Stimulated activated CD8-positive, alpha-beta memory T cell treated with anti-CD3 and anti-CD28 coated beads, Interleukin-7, amount 100 ng/mL, for 24 hours (primary cell): ENCODE measurements around the gene PTPRCAP.

Experiments
- DNase-seq: peaks from one replicate; pipeline ENCODE4 v3.0.0-alpha.2; 2020; ENCODE audit warnings: low read depth

Gene PTPRCAP

GRCh38 chr11:67465189-67465510, 27.7 kb upstream of the PTPRCAP start:
- DNase-seq: no peak

- DNase-seq: peak; percentile 78
Measured at GRCh38 chr11:67464411-67465188, 27.1 kb upstream of the PTPRCAP start.

- DNase-seq: no peak
Measured at GRCh38 chr11:67463680-67464410, 26.4 kb upstream of the PTPRCAP start.

- no peak for DNase-seq
Measured at GRCh38 chr11:67463186-67463585, 25.7 kb upstream of the PTPRCAP start.

GRCh38 chr11:67458266-67458665, 20.8 kb upstream of the PTPRCAP start:
- DNase-seq: no peak

GRCh38 chr11:67457453-67457852, 20.0 kb upstream of the PTPRCAP start:
- DNase-seq: no peak

GRCh38 chr11:67456068-67456705, 18.7 kb upstream of the PTPRCAP start:
- no peak for DNase-seq

GRCh38 chr11:67455054-67455453, 17.6 kb upstream of the PTPRCAP start, which contains the start of gene CABP4:
Gene CABP4 (plus strand): TSS chr11:67455354. CDS start chr11:67455424, 70 bp downstream.
- no peak for DNase-seq

GRCh38 chr11:67453816-67454732, 16.6 kb upstream of the PTPRCAP start:
- DNase-seq: no peak

- no peak for DNase-seq
Measured at GRCh38 chr11:67452141-67452952, 14.9 kb upstream of the PTPRCAP start, which contains the start of gene GPR152. Gene GPR152 (minus strand): TSS chr11:67452729. CDS start chr11:67452724, 5 bp downstream.

GRCh38 chr11:67451658-67451976, 14.1 kb upstream of the PTPRCAP start:
- DNase-seq: no peak

- no peak for DNase-seq
Measured at GRCh38 chr11:67450796-67451657, 13.5 kb upstream of the PTPRCAP start.

GRCh38 chr11:67449116-67449844, 11.8 kb upstream of the PTPRCAP start:
- DNase-seq: no peak

- DNase-seq: no peak
Measured at GRCh38 chr11:67448220-67448609, 10.7 kb upstream of the PTPRCAP start.

GRCh38 chr11:67445515-67445914, 8.0 kb upstream of the PTPRCAP start:
- DNase-seq: no peak

GRCh38 chr11:67442504-67443404, 5.3 kb upstream of the PTPRCAP start:
- DNase-seq: no peak

- DNase-seq: no peak
Measured at GRCh38 chr11:67441731-67442351, 4.4 kb upstream of the PTPRCAP start.

- no peak for DNase-seq
Measured at GRCh38 chr11:67441098-67441563, 3.6 kb upstream of the PTPRCAP start.
